ENCODE data around the gene ENTPD1.

The ENTPD1 gene

GRCh38 chr10:95789902-95790301 is 33.9 kb downstream of the ENTPD1 start:
- no peak for TF ChIP-seq EZH2phosphoT487 (IDR thresholded peaks at IDR 0.05; ENCODE audit: low read depth)
- no peak for TF ChIP-seq CTCF (IDR thresholded peaks at IDR 0.05; ENCODE audit: low read depth, low read length)
- Histone ChIP-seq H3K4me2 (ENCODE audit: low read length) (peak overlapping the region; percentile 25; the same call in 1 of the 2 replicates), H3K9me3 (ENCODE audit: insufficient read depth, low read length) (no peaks in the 10 kb centered on the region), H2AFZ (ENCODE audit: low read depth, low read length) (no peak overlapping the region), H3K9ac (ENCODE audit: low read length) (no peak overlapping the region), H4K20me1 (ENCODE audit: insufficient read depth, low read length) (no peaks in the 10 kb centered on the region), H3K4me1 (ENCODE audit: low read length) (peaks cover 96% of the 10 kb centered on the region), H3K36me3 (replicated peaks; ENCODE audit: low read depth, low read length) (peaks cover 4% of the 10 kb centered on the region), H3K4me3 (ENCODE audit: low read length) (no peak overlapping the region), H3K27ac (ENCODE audit: low read length) (peak overlapping the region; percentile 84; the same call in 1 of the 2 replicates), H3K27me3 (ENCODE audit: low read depth, low read length) (no peaks in the 10 kb centered on the region), H3K79me2 (ENCODE audit: low read length) (peaks cover 73% of the 10 kb centered on the region)

GRCh38 chr10:95790982-95791381 is 35.0 kb downstream of the ENTPD1 start:
- Histone ChIP-seq H3K9me3 (ENCODE audit: insufficient read depth, low read length) (no peaks in the 10 kb centered on the region), H3K79me2 (ENCODE audit: low read length) (peaks cover 72% of the 10 kb centered on the region), H2AFZ (ENCODE audit: low read depth, low read length) (no peak overlapping the region), H3K4me2 (ENCODE audit: low read length) (peak overlapping the region; percentile 57), H4K20me1 (ENCODE audit: insufficient read depth, low read length) (no peaks in the 10 kb centered on the region), H3K4me1 (ENCODE audit: low read length) (peaks cover 96% of the 10 kb centered on the region), H3K27ac (ENCODE audit: low read length) (peak overlapping the region; percentile 84), H3K27me3 (ENCODE audit: low read depth, low read length) (no peaks in the 10 kb centered on the region), H3K9ac (ENCODE audit: low read length) (peak overlapping the region; percentile 33), H3K4me3 (ENCODE audit: low read length) (peak overlapping the region; percentile 17), H3K36me3 (replicated peaks; ENCODE audit: low read depth, low read length) (peaks cover 4% of the 10 kb centered on the region)
- TF ChIP-seq EZH2phosphoT487 (IDR thresholded peaks at IDR 0.05; ENCODE audit: low read depth) (no peak), CTCF (IDR thresholded peaks at IDR 0.05; ENCODE audit: low read depth, low read length) (no peak)

- H3K79me2 ChIP-seq (ENCODE audit: low read length), result peaks cover 72% of the 10 kb centered on the region
- TF ChIP-seq CTCF (IDR thresholded peaks at IDR 0.05; ENCODE audit: low read depth, low read length) (no peak), EZH2phosphoT487 (IDR thresholded peaks at IDR 0.05; ENCODE audit: low read depth) (no peak)
These were observed 35.5 kb downstream of the ENTPD1 start for GRCh38 chr10:95791425-95791979.

GRCh38 chr10:95792211-95792780 is 36.3 kb downstream of the ENTPD1 start:
- H3K4me2 ChIP-seq (ENCODE audit: low read length), result peak overlapping the region; percentile 59
- peak overlapping the region; percentile 84 for H3K27ac ChIP-seq (ENCODE audit: low read length)
- peaks cover 68% of the 10 kb centered on the region for H3K79me2 ChIP-seq (ENCODE audit: low read length)
- no peak for TF ChIP-seq CTCF (IDR thresholded peaks at IDR 0.05; ENCODE audit: low read depth, low read length)
- no peak for TF ChIP-seq EZH2phosphoT487 (IDR thresholded peaks at IDR 0.05; ENCODE audit: low read depth)
- peak overlapping the region; percentile 49; the same call in 1 of the 2 replicates for H3K9ac ChIP-seq (ENCODE audit: low read length)
- H3K4me1 ChIP-seq (ENCODE audit: low read length), result peaks cover 93% of the 10 kb centered on the region
- H3K9me3 ChIP-seq (ENCODE audit: insufficient read depth, low read length), result no peaks in the 10 kb centered on the region
- peaks cover 4% of the 10 kb centered on the region for H3K36me3 ChIP-seq (replicated peaks; ENCODE audit: low read depth, low read length)
- no peak overlapping the region for H3K4me3 ChIP-seq (ENCODE audit: low read length)
- no peaks in the 10 kb centered on the region for H3K27me3 ChIP-seq (ENCODE audit: low read depth, low read length)
- H2AFZ ChIP-seq (ENCODE audit: low read depth, low read length), result no peak overlapping the region
- no peaks in the 10 kb centered on the region for H4K20me1 ChIP-seq (ENCODE audit: insufficient read depth, low read length)

More at GRCh38 chr10:95791425-95791979, 35.5 kb downstream of the ENTPD1 start:
- Histone ChIP-seq H3K9ac (ENCODE audit: low read length) (peak overlapping the region; percentile 33; the same call in 1 of the 2 replicates), H2AFZ (ENCODE audit: low read depth, low read length) (no peak overlapping the region), H3K36me3 (replicated peaks; ENCODE audit: low read depth, low read length) (peaks cover 4% of the 10 kb centered on the region), H3K4me2 (ENCODE audit: low read length) (peak overlapping the region; percentile 57), H3K27ac (ENCODE audit: low read length) (peak overlapping the region; percentile 84), H3K9me3 (ENCODE audit: insufficient read depth, low read length) (no peaks in the 10 kb centered on the region), H3K4me3 (ENCODE audit: low read length) (peak overlapping the region; percentile 8; the same call in 1 of the 2 replicates), H3K27me3 (ENCODE audit: low read depth, low read length) (no peaks in the 10 kb centered on the region), H4K20me1 (ENCODE audit: insufficient read depth, low read length) (no peaks in the 10 kb centered on the region), H3K4me1 (ENCODE audit: low read length) (peaks cover 96% of the 10 kb centered on the region)
